Adipocyte (in vitro differentiated cells): ENCODE results near the gene C11orf86.

Experiments
- DNase-seq: peaks from one replicate; pipeline ENCODE4 v3.0.0-alpha.2; 2015; ENCODE audit warnings: low read depth
- H3K27me3 ChIP-seq: replicated peaks from 2 replicates; pipeline ENCODE4 v1.7.0; 2013; ENCODE audit warnings: mild to moderate bottlenecking, low read length, moderate library complexity; ENCODE audit not compliant: control insufficient read depth, insufficient read depth
- H3K36me3 ChIP-seq: 2 replicates; pipeline ENCODE4 v1.7.0; 2013; ENCODE audit warnings: low read length, mild to moderate bottlenecking, moderate library complexity; ENCODE audit not compliant: control insufficient read depth, insufficient read depth, severe bottlenecking
- H3K4me1 ChIP-seq: 2 replicates; pipeline ENCODE4 v1.7.0; 2013; ENCODE audit warnings: mild to moderate bottlenecking, low read length, moderate library complexity; ENCODE audit not compliant: control insufficient read depth, insufficient read depth
- H3K4me3 ChIP-seq: 2 replicates; pipeline ENCODE4 v1.7.0; 2013; ENCODE audit warnings: mild to moderate bottlenecking, low read length, moderate library complexity
- H3K9ac ChIP-seq: 2 replicates; pipeline ENCODE4 v1.7.0; 2013; ENCODE audit warnings: mild to moderate bottlenecking, low read length, moderate library complexity
- H3K9me3 ChIP-seq: 2 replicates; pipeline ENCODE4 v1.7.0; 2013; ENCODE audit warnings: mild to moderate bottlenecking, low read length, moderate library complexity; ENCODE audit not compliant: control insufficient read depth

Gene C11orf86

GRCh38 chr11:66969584-66970225 is 5.4 kb upstream of the C11orf86 start:
- Histone ChIP-seq H3K9ac (no peak overlapping the region), H3K36me3 (no peaks in the 10 kb centered on the region), H3K9me3 (no peaks in the 10 kb centered on the region), H3K4me3 (no peak overlapping the region), H3K4me1 (peaks cover 58% of the 10 kb centered on the region), H3K27me3 (no peaks in the 10 kb centered on the region)
- DNase-seq, result peak; percentile 76

GRCh38 chr11:66970371-66970806 is 4.7 kb upstream of the C11orf86 start:
- DNase-seq, result peak; percentile 34
- Histone ChIP-seq H3K4me1 (peaks cover 53% of the 10 kb centered on the region), H3K9ac (peak overlapping the region; percentile 70), H3K9me3 (no peaks in the 10 kb centered on the region), H3K4me3 (peak overlapping the region; percentile 48), H3K36me3 (no peaks in the 10 kb centered on the region), H3K27me3 (no peaks in the 10 kb centered on the region)

GRCh38 chr11:66970807-66971442 is 4.2 kb upstream of the C11orf86 start:
- DNase-seq, result peak; percentile 98
- Histone ChIP-seq H3K4me3 (peak overlapping the region; percentile 58), H3K27me3 (no peaks in the 10 kb centered on the region), H3K9ac (peak overlapping the region; percentile 71), H3K36me3 (no peaks in the 10 kb centered on the region), H3K9me3 (no peaks in the 10 kb centered on the region), H3K4me1 (peaks cover 53% of the 10 kb centered on the region)

GRCh38 chr11:66971488-66971887 is 3.6 kb upstream of the C11orf86 start:
- no peaks in the 10 kb centered on the region for H3K9me3 ChIP-seq
- H3K4me1 ChIP-seq, result peaks cover 53% of the 10 kb centered on the region
- peak overlapping the region; percentile 58 for H3K4me3 ChIP-seq
- no peaks in the 10 kb centered on the region for H3K36me3 ChIP-seq
- H3K27me3 ChIP-seq, result no peaks in the 10 kb centered on the region
- peak; percentile 30 for DNase-seq
- H3K9ac ChIP-seq, result peak overlapping the region; percentile 71

- H3K4me3 ChIP-seq, result no peak overlapping the region
- peak; percentile 65 for DNase-seq
- peaks cover 37% of the 10 kb centered on the region for H3K4me1 ChIP-seq
- no peaks in the 10 kb centered on the region for H3K27me3 ChIP-seq
- no peaks in the 10 kb centered on the region for H3K36me3 ChIP-seq
- peaks cover 4% of the 10 kb centered on the region for H3K9me3 ChIP-seq
- no peak overlapping the region for H3K9ac ChIP-seq
Observed at GRCh38 chr11:66973956-66974580, 1.0 kb upstream of the C11orf86 start.

GRCh38 chr11:66975405-66976027 is 412 bp downstream of the C11orf86 start:
- Histone ChIP-seq H3K4me1 (peaks cover 25% of the 10 kb centered on the region), H3K9me3 (peaks cover 12% of the 10 kb centered on the region), H3K27me3 (no peaks in the 10 kb centered on the region), H3K36me3 (no peaks in the 10 kb centered on the region), H3K9ac (no peak overlapping the region), H3K4me3 (no peak overlapping the region)
- no peak for DNase-seq

- DNase-seq, result peak; percentile 57
Observed at GRCh38 chr11:66976028-66976467, 944 bp downstream of the C11orf86 start.

GRCh38 chr11:66976925-66977324 is 1.8 kb downstream of the C11orf86 start:
- H3K27me3 ChIP-seq, result no peaks in the 10 kb centered on the region

More at GRCh38 chr11:66976028-66976467, 944 bp downstream of the C11orf86 start:
- Histone ChIP-seq H3K36me3 (no peaks in the 10 kb centered on the region), H3K4me1 (peaks cover 23% of the 10 kb centered on the region), H3K27me3 (no peaks in the 10 kb centered on the region), H3K4me3 (no peak overlapping the region), H3K9ac (no peak overlapping the region), H3K9me3 (peaks cover 12% of the 10 kb centered on the region)

GRCh38 chr11:66978229-66978628 is 3.1 kb downstream of the C11orf86 start:
- no peak for DNase-seq

More at GRCh38 chr11:66976925-66977324, 1.8 kb downstream of the C11orf86 start:
- Histone ChIP-seq H3K9me3 (peaks cover 12% of the 10 kb centered on the region), H3K4me1 (peaks cover 19% of the 10 kb centered on the region), H3K36me3 (no peaks in the 10 kb centered on the region), H3K4me3 (no peak overlapping the region), H3K9ac (no peak overlapping the region)
- DNase-seq, result no peak

GRCh38 chr11:66978717-66979116 is 3.6 kb downstream of the C11orf86 start:
- no peaks in the 10 kb centered on the region for H3K27me3 ChIP-seq
- DNase-seq, result no peak
- no peak overlapping the region for H3K9ac ChIP-seq
- no peaks in the 10 kb centered on the region for H3K36me3 ChIP-seq
- H3K4me1 ChIP-seq, result peaks cover 15% of the 10 kb centered on the region
- peaks cover 12% of the 10 kb centered on the region for H3K9me3 ChIP-seq
- H3K4me3 ChIP-seq, result no peak overlapping the region

More at GRCh38 chr11:66978229-66978628, 3.1 kb downstream of the C11orf86 start:
- no peaks in the 10 kb centered on the region for H3K27me3 ChIP-seq
- peaks cover 12% of the 10 kb centered on the region for H3K9me3 ChIP-seq
- H3K4me1 ChIP-seq, result peaks cover 16% of the 10 kb centered on the region
- no peak overlapping the region for H3K4me3 ChIP-seq
- no peak overlapping the region for H3K9ac ChIP-seq
- no peaks in the 10 kb centered on the region for H3K36me3 ChIP-seq
